ENCODE measurements around the gene CNTNAP5.

DNA sequence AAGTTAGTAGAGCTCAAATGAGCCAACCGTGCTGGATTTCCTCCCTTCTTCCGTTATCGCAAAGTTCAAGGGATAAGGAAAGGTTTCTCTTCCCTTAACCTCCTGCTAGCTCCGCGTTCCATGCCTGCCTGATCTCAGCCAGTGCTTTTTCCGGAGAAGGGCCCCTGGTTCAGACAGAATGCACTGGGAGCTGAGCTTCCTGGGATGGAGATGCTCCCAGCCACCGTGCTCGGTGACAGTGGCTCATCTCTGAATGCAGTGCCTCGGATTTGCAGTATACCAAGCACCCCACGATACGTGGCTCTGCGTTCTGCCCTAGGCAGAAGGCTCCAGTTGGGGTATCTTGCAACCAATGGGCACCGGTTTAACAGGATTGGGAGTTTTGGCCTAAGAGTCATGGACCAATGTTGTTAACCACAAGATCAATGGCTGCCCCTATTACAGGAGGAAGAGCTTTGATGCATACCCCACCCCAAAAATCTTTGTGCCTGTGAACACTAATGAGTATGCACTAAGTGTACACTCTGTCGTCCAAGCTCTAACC lies 876 bp downstream of the CNTNAP5 start:
- TF ChIP-seq, protein P1, sequence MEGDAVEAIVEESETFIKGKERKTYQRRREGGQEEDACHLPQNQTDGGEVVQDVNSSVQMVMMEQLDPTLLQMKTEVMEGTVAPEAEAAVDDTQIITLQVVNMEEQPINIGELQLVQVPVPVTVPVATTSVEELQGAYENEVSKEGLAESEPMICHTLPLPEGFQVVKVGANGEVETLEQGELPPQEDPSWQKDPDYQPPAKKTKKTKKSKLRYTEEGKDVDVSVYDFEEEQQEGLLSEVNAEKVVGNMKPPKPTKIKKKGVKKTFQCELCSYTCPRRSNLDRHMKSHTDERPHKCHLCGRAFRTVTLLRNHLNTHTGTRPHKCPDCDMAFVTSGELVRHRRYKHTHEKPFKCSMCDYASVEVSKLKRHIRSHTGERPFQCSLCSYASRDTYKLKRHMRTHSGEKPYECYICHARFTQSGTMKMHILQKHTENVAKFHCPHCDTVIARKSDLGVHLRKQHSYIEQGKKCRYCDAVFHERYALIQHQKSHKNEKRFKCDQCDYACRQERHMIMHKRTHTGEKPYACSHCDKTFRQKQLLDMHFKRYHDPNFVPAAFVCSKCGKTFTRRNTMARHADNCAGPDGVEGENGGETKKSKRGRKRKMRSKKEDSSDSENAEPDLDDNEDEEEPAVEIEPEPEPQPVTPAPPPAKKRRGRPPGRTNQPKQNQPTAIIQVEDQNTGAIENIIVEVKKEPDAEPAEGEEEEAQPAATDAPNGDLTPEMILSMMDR (IDR thresholded peaks at IDR 0.05), result no peak
- TF ChIP-seq POLR2A (IDR thresholded peaks at IDR 0.05), result no peak
